ENCODE results near the gene CALN1.
A peak's percentile ranks its signal among the peaks of the same experiment; 100 is the strongest.
"Not testable (repeated sequence)": the region's sequence is repeated elsewhere in the genome, so short reads cannot be mapped to it uniquely, and the experiment has no call there.

Gene CALN1

DNA sequence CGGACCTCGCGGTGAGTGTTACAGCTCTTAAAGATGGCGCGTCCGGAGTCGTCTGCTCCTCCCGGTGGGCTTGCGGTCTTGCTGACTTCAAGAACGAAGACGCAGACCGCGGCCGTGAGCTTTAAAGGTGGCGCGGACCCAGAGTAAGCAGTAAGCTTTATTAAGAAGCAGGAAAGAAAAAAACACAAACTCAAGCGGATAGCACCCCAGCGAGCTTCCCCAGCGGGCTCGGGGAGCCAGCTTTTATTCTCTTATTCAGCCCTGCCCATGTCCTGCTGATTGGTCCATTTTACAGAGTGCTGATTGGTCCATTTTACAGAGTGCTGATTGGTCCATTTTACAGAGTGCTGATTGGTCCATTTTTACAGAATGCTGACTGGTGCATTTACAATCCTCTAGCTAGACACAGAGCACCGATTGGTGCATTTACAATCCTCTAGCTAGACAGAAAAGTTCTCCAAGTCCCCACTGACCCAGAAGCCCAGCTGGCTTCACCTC is at the start of gene CALN1:
Gene CALN1, minus strand, starts transcription at position 218 of the 498 bp plus-strand sequence.
- DNase-seq (ENCODE audit: low spot score) = not testable (repeated sequence)

DNA sequence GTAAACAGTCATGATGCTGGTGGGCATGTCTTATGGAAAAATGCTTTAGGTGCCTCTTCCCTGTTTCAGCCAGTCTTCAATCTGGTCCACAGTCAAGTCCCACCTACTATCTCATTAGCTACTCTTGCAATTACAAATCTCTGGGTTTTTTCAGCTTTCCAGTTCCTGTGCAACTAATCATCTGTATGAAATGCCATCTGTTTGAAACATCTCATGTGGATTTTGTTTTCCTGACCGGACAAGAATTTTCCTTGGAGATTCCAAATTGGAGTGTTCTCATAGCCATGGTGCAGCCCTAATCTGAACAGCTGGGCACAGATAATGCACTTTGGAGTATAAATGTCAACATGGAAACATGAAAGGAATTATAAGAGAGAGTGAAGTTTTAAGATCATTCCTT is 41.3 kb upstream of the CALN1 start:
- DNase-seq (ENCODE audit: low spot score) = no peak

DNA sequence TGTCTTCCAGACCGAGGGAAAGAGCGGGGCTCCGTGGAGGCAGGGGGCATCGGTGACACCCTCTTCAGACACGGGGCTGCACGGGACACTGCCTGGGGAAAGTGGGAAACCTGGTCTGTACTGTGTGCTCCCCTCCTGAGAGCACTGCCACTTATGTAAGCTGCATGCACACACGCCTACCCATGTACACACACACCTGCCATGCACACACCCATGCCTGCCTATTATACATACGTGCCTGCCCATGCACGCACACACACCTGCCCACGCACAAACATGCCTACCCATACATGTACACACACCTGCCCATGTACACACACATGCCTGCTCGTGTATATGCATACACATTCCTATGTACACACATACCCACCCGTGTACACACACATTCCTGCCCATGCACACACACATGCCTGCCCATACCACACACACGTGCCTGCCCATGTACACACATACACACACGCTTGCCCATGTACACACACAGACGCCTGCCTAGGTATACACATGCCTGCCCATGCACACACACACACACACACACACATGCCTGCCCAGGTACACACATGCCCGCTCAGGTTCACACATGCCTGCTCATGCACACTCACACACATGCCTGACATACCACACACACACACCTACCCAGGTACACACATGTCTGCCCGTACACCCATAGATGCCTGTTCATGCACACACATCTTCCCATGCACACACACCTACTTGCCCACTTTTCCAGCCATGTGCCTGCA is 35.5 kb upstream of the CALN1 start:
- no peak for DNase-seq (ENCODE audit: low spot score)

GRCh38 chr7:72446591-72447462 is 34.7 kb upstream of the CALN1 start:
- DNase-seq (ENCODE audit: low spot score) = peak; percentile 24

DNA sequence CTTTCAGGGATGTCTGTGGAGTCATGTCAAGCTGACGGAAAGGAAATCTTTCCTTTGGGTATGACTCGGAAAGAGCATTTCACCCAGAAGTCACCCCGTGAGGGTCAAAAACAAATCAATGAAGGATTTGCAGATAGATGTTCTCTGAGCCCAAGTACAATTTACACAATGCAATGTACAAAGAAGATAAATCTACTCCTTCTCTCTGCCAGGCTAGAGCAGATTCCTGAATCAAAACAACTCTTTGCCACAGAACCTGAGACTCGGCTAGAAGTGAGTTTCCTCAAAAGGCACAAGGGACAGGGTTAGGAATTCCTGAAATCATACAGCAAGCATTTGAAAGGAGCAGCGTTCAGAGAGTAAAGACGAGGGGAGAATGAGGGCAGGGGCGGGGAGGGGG is 34.0 kb upstream of the CALN1 start:
- no peak for DNase-seq (ENCODE audit: low spot score)

- no peak for DNase-seq (ENCODE audit: low spot score)
Measured at GRCh38 chr7:72445580-72445979, 33.4 kb upstream of the CALN1 start.

DNA sequence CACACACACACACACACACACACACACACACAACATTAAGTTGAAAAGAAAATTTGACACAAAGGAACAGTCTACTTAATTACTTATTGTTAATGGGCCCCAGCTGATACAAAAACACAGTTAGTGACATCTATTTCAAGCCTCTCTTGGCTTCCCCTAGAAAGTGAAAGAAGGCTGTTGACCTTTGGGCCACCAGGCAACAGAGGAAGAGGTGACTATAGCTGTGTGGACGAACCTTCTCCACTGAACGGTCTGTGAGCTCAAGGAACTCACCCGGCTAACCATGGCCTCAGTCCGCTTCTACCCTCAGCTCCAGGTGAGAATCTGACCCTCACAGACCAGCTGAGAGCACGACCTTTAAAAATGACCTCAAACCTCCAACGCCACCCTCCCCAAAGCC is 32.9 kb upstream of the CALN1 start:
- no peak for DNase-seq (ENCODE audit: low spot score)

DNA sequence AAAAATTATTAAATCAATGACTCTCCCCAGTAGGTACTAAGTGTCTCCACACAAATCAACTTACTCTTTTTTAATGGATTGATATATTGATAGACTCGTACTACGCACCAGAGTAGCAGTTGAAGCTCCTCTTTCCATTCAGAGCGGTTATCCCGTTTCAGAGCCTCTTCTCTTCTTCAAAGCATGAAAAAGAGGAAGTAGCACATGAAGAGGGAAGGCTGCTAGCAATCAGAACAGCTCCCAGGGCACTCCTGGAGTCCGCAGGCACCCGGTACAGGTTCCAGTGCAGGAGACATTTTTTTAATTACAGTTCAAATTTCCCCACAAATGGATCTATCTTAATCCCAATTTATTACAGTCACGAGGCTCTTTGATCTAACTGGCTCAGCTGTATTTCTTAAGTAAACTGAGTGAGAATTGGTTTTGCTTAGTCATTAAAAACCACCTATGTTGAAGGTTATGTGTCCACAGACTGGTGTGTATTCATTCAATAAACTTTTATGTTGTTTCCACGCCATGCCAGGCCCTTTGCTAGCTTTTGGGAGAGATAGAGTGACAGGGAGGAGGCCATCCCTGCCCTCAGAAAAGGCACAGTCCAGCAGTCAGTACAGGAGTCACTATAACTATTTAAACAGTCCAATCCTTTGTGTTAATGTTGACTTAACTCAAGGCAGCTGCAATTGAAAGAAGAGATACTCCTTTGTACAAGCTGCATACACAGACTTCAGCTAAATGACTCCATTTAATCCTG is 32.1 kb upstream of the CALN1 start:
- no peak for DNase-seq (ENCODE audit: low spot score)

DNA sequence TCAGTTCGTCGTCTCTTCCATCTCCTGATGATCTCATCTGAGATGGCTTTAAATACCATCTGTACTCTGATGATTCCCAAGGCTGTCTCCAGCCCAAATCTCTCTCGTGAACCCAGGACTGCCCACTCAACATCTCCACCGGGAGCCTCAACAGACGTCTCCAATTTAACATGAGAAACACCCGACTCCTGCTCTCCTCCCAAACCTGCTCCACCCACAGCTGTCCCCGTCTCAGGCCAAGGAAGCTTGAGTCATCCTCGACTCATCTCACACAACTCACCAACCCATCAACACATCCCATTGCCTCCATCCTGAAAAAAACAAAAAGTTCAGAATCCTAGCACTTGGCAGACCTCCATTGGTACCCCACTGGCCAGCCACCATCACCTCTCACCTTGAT is 29.7 kb upstream of the CALN1 start:
- DNase-seq (ENCODE audit: low spot score) = no peak

- no peak for DNase-seq (ENCODE audit: low spot score)
Measured at GRCh38 chr7:72438491-72438890, 26.4 kb upstream of the CALN1 start.

DNA sequence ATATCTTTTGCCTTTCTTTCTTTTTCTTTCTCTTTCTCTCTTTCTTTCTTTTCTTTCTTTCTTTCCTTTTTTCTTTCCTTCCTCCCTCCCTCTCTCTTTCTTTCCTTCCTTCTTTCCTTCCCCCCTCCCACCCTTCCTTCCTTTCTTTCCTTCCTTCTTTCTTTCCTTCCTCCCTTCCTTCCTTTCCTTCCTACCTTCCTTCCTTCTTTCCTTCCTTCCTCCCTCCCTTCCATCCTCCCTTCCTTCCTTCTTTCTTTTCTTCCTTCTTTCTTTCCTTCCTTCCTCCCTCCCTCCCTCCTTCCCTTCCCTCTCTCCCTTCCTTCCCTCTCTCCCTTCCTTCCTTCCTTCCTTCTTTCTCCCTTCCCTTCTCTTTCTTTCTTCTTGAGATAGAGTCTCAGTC is 25.5 kb upstream of the CALN1 start:
- no peak for DNase-seq (ENCODE audit: low spot score)

- no peak for DNase-seq (ENCODE audit: low spot score)
Measured at GRCh38 chr7:72437061-72437585, 25.0 kb upstream of the CALN1 start.

DNA sequence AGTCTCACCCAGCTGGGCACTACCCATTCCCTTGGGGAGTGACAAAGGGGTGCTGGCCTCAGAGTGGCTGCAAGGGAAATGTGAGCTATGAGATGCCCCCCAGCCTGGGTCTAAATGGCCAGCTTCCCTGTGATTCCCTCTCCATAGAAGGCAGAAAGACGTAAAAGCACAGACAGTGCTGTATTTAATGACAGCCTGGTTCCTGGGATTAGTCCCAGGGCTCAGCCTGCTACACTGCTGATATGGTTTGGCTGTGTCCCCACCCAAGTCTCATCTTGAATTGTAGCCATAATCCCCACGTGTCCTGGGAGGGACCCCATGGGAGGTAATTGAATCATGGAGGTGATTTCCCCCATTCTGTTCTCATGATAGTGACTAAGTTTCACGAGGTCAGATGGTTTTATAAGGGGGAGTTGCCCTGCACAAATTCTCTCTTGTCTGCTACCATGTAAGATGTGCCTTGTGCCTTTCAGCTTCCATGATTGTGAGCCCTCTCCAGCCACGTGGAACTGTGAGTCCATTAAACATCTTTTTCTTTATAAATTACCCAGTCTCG is 23.9 kb upstream of the CALN1 start:
- no peak for DNase-seq (ENCODE audit: low spot score)

- peak; percentile 36 for DNase-seq (ENCODE audit: low spot score)
Measured at GRCh38 chr7:72435366-72435765, 23.2 kb upstream of the CALN1 start.

DNA sequence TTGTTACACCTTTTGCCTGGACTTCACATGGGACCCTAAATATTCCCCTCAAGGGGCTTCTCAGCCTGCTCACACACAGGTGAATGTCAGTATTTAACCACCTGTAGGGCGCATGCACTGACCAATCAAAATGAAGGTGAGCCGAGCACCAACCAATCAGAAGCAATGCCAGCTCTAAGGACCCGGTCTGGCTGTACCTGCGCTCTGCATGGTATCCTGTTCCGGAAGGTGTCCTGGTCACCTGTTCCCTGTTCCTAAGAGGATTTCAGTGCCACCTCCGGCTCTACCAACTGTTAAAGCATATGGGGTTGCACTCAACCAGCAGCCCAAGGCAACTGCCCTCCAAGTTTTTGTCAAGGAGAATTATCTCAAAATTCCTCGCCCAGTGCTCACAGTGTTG is 18.4 kb upstream of the CALN1 start:
- DNase-seq (ENCODE audit: low spot score) = no peak

GRCh38 chr7:72429316-72429715 is 17.2 kb upstream of the CALN1 start:
- DNase-seq (ENCODE audit: low spot score) = no peak

- DNase-seq (ENCODE audit: low spot score) = no peak
Measured at GRCh38 chr7:72416846-72417245, 4.7 kb upstream of the CALN1 start.

DNA sequence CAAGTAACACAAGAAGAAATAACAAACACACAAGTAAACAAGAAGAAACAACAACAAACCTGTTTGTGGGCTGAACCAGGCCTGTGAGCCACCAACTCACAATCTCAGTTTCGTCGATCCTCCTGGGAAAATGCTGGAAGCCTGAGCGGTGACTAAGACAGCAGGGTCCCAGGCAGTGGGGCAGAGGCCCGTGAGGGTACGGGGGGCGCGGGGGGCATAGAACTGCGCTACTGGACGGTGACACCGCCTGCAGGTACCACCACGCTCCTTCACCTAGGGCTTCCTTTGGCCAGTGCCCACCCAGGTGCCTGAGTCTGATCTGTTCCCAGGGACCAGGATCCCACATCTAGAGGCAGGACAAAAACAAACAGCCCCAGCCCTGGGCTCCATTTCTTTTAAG is 3.4 kb upstream of the CALN1 start:
- no peak for DNase-seq (ENCODE audit: low spot score)

DNA sequence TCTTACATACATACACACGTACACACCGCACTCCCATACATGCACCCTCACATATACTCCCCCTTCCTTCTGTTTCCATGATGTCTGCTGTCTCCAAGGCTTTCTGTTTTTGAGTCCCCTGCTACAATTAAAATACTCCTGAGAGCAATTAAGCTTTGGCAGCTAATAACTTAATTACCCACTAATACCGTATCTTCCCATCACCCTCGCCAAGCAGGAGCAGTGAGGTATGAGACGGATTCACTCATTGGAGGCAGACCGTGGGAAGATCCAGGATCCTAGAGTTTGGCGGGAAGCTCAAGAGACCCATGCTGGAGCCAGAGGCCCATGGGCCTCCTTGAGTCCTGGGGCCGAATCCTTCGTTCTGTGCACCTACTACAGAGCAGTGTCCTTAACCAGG is 1.7 kb upstream of the CALN1 start:
- DNase-seq (ENCODE audit: low spot score) = no peak

DNA sequence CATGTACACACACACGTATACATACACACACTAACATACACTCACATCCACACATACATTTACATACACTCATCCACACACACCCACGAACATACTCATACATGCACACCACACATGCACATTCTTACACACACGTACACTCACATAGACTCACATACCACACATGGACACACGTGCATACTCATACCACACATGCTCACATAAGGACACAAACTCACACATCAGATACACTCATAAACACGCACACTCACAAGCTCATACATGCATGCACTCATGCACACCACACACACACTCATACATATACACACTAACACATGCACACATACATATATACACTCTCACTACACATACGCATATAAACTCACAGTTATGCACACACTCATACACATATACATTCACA is 1.2 kb upstream of the CALN1 start:
- no peak for DNase-seq (ENCODE audit: low spot score)

GRCh38 chr7:72411419-72411818 is 719 bp downstream of the CALN1 start:
- DNase-seq (ENCODE audit: low spot score) = no peak

DNA sequence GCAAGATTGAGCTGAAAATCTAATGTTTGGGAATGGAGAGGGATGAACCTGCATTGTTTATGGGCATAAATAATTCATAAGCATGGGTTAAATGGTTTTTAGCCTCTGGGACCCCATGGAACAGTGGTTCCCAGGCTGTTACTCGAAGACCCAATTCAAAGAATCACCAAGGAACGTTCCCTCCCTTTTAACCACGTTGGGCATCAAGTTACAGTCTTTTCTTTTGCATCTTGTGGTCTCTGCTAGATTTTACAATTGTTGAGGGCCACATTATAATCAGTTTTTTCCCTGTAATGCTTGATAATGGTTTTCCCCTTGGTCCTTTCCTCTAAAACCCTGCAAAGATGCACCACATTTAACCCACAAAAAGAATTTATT is 2.5 kb downstream of the CALN1 start:
- DNase-seq (ENCODE audit: low spot score) = no peak

Measured in Ammon's horn (tissue), 1 donor.